Ishikawa (cell line): ENCODE results near the gene SMYD3.

ENCODE experiments used
- CEBPB ChIP-seq: IDR thresholded peaks from 2 replicates; pipeline ENCODE4 v1.6.1; 2012
- TF ChIP-seq, protein P1 (sequence below): IDR thresholded peaks from 2 replicates; pipeline ENCODE4 v1.6.1; 2012; ENCODE audit warnings: low read depth, mild to moderate bottlenecking

DNA sequence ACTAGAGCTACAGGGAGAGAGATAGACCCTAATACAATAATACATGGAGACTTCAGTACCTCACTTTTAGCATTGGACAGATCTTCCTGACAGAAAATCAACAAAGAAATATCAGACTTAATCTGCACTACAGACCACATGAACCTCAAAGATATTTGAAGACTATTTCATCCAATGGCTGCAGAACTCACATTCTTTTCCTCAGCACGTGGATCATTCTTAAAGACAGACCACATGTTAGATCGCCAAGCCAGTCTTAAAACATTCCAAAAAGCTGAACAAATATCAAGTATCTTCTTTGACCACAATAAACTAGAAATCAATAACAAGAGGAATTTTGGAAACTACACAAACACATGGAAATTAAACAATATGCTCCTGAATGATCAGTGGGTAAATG lies 776.3 kb downstream of the SMYD3 start:
- no peak for TF ChIP-seq CEBPB
- TF ChIP-seq, protein P1, sequence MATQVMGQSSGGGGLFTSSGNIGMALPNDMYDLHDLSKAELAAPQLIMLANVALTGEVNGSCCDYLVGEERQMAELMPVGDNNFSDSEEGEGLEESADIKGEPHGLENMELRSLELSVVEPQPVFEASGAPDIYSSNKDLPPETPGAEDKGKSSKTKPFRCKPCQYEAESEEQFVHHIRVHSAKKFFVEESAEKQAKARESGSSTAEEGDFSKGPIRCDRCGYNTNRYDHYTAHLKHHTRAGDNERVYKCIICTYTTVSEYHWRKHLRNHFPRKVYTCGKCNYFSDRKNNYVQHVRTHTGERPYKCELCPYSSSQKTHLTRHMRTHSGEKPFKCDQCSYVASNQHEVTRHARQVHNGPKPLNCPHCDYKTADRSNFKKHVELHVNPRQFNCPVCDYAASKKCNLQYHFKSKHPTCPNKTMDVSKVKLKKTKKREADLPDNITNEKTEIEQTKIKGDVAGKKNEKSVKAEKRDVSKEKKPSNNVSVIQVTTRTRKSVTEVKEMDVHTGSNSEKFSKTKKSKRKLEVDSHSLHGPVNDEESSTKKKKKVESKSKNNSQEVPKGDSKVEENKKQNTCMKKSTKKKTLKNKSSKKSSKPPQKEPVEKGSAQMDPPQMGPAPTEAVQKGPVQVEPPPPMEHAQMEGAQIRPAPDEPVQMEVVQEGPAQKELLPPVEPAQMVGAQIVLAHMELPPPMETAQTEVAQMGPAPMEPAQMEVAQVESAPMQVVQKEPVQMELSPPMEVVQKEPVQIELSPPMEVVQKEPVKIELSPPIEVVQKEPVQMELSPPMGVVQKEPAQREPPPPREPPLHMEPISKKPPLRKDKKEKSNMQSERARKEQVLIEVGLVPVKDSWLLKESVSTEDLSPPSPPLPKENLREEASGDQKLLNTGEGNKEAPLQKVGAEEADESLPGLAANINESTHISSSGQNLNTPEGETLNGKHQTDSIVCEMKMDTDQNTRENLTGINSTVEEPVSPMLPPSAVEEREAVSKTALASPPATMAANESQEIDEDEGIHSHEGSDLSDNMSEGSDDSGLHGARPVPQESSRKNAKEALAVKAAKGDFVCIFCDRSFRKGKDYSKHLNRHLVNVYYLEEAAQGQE: no peak
